Midbrain (tissue), 1 donor: ENCODE results near the gene LAMB1.

Experiments
- DNase-seq: peaks from one replicate; lab custom pipeline; 2025; lab: John Stamatoyannopoulos, UW

LAMB1 gene

GRCh38 chr7:108017776-108018151 is 14.8 kb upstream of the LAMB1 start:
- no peak for DNase-seq

- no peak for DNase-seq
Measured at GRCh38 chr7:108016841-108017775, 14.1 kb upstream of the LAMB1 start.

GRCh38 chr7:108015740-108016139 is 12.8 kb upstream of the LAMB1 start:
- DNase-seq, result no peak

- DNase-seq, result no peak
Measured at GRCh38 chr7:108014747-108015682, 12.1 kb upstream of the LAMB1 start.

- no peak for DNase-seq
Measured at GRCh38 chr7:108014215-108014614, 11.3 kb upstream of the LAMB1 start.

- DNase-seq, result no peak
Measured at GRCh38 chr7:108012499-108013430, 9.8 kb upstream of the LAMB1 start.

- no peak for DNase-seq
Measured at GRCh38 chr7:108010377-108010776, 7.4 kb upstream of the LAMB1 start.

- no peak for DNase-seq
Measured at GRCh38 chr7:108009873-108010272, 6.9 kb upstream of the LAMB1 start.

- no peak for DNase-seq
Measured at GRCh38 chr7:108008827-108009226, 5.9 kb upstream of the LAMB1 start.

- no peak for DNase-seq
Measured at GRCh38 chr7:108008240-108008639, 5.3 kb upstream of the LAMB1 start.

- no peak for DNase-seq
Measured at GRCh38 chr7:108007762-108008161, 4.8 kb upstream of the LAMB1 start.

- DNase-seq, result no peak
Measured at GRCh38 chr7:108007261-108007660, 4.3 kb upstream of the LAMB1 start.

- DNase-seq, result no peak
Measured at GRCh38 chr7:108004220-108005142, 1.5 kb upstream of the LAMB1 start.

- no peak for DNase-seq
Measured at GRCh38 chr7:108003599-108003935, 606 bp upstream of the LAMB1 start.

GRCh38 chr7:108001764-108002725 is 916 bp downstream of the LAMB1 start:
- no peak for DNase-seq

- DNase-seq, result no peak
Measured at GRCh38 chr7:108000875-108001763, 1.8 kb downstream of the LAMB1 start.

- DNase-seq, result no peak
Measured at GRCh38 chr7:107999779-108000560, 3.0 kb downstream of the LAMB1 start.
